WTC11 (cell line): ENCODE results near the gene NT5DC1.

Source experiments
- CBFB ChIP-seq: sonication (generic); formaldehyde crosslinking; IDR thresholded peaks from 2 replicates; pipeline ENCODE4 v1.8.1; 2022; ENCODE audit warnings: mild to moderate bottlenecking, low read depth, missing genetic modification reagents
- CREB1 ChIP-seq: sonication (generic); formaldehyde crosslinking; IDR thresholded peaks from 2 replicates; pipeline ENCODE4 v1.8.0; 2023; ENCODE audit warnings: mild to moderate bottlenecking, missing genetic modification reagents
- CREM ChIP-seq: sonication (generic); formaldehyde crosslinking; IDR thresholded peaks from 2 replicates; pipeline ENCODE4 v1.8.1; 2022; ENCODE audit warnings: mild to moderate bottlenecking, missing genetic modification reagents, moderate library complexity
- ELF4 ChIP-seq: sonication (generic); formaldehyde crosslinking; IDR thresholded peaks from 2 replicates; pipeline ENCODE4 v1.8.1; 2022; ENCODE audit warnings: low read depth, mild to moderate bottlenecking, moderate library complexity, missing genetic modification reagents
- JAZF1 ChIP-seq: fragments of 250-450 bp; sonication (Bioruptor Pico); IDR thresholded peaks from 2 replicates; pipeline ENCODE4 v1.9.0; 2021; ENCODE audit warnings: moderate library complexity, mild to moderate bottlenecking, inconsistent platforms
- MXD4 ChIP-seq: fragments of 250-450 bp; sonication (Bioruptor Pico); IDR thresholded peaks from 2 replicates; pipeline ENCODE4 v1.8.0; 2021; ENCODE audit warnings: mild to moderate bottlenecking, moderate library complexity, borderline replicate concordance
- NR1H2 ChIP-seq: sonication (generic); formaldehyde crosslinking; IDR thresholded peaks from 2 replicates; pipeline ENCODE4 v1.9.0; 2021; ENCODE audit warnings: mild to moderate bottlenecking, moderate library complexity, missing genetic modification reagents
- ZNF232 ChIP-seq: sonication (generic); formaldehyde crosslinking; IDR thresholded peaks from 2 replicates; pipeline ENCODE4 v1.8.0; 2022; ENCODE audit warnings: mild to moderate bottlenecking, missing genetic modification reagents
- TF ChIP-seq, protein P1 (sequence below): sonication (generic); formaldehyde crosslinking; IDR thresholded peaks from 2 replicates; pipeline ENCODE4 v1.8.0; 2022; ENCODE audit warnings: mild to moderate bottlenecking, missing genetic modification reagents
- TF ChIP-seq, protein P2 (sequence below): fragments of 200-600 bp; IDR thresholded peaks from 2 replicates; pipeline ENCODE4 v1.8.0; 2022; ENCODE audit warnings: antibody characterized with exemption
- TF ChIP-seq, protein P3 (sequence below): sonication (generic); formaldehyde crosslinking; IDR thresholded peaks from 2 replicates; pipeline ENCODE4 v1.8.1; 2023; ENCODE audit warnings: mild to moderate bottlenecking, missing genetic modification reagents, moderate library complexity
- TF ChIP-seq, protein P4 (sequence below): sonication (generic); formaldehyde crosslinking; IDR thresholded peaks from 2 replicates; pipeline ENCODE4 v1.8.1; 2023; ENCODE audit warnings: mild to moderate bottlenecking, missing genetic modification reagents, moderate library complexity
- TF ChIP-seq, protein P5 (sequence below): fragments of 250-450 bp; sonication (Bioruptor Pico); IDR thresholded peaks from 2 replicates; pipeline ENCODE4 v2.1.2; 2022; ENCODE audit warnings: mild to moderate bottlenecking, moderate library complexity

DNA sequence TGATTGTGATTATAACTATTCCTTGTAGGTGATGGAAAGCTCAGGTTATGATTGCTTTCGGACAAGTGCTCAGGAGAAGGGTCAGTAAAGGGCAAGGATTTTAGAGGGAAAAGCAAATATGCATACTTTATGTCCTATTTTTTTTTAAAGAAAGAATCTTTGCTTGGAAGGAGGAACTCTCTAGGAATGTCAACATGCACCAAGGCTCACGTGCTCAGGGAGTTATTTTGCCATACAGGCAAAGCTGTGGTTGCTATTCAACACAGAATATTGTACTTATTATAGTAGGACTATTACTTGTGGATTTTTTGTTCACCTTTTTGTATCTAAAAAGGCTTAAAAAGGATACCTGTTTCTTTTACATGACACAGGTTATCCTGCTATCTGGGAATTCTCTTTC is 182.0 kb downstream of the NT5DC1 start:
- TF ChIP-seq, protein P1, sequence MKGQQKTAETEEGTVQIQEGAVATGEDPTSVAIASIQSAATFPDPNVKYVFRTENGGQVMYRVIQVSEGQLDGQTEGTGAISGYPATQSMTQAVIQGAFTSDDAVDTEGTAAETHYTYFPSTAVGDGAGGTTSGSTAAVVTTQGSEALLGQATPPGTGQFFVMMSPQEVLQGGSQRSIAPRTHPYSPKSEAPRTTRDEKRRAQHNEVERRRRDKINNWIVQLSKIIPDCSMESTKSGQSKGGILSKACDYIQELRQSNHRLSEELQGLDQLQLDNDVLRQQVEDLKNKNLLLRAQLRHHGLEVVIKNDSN (CRISPR knock-in tag), result no peak
- TF ChIP-seq, protein P2, sequence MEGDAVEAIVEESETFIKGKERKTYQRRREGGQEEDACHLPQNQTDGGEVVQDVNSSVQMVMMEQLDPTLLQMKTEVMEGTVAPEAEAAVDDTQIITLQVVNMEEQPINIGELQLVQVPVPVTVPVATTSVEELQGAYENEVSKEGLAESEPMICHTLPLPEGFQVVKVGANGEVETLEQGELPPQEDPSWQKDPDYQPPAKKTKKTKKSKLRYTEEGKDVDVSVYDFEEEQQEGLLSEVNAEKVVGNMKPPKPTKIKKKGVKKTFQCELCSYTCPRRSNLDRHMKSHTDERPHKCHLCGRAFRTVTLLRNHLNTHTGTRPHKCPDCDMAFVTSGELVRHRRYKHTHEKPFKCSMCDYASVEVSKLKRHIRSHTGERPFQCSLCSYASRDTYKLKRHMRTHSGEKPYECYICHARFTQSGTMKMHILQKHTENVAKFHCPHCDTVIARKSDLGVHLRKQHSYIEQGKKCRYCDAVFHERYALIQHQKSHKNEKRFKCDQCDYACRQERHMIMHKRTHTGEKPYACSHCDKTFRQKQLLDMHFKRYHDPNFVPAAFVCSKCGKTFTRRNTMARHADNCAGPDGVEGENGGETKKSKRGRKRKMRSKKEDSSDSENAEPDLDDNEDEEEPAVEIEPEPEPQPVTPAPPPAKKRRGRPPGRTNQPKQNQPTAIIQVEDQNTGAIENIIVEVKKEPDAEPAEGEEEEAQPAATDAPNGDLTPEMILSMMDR, result no peak
- TF ChIP-seq, protein P3, sequence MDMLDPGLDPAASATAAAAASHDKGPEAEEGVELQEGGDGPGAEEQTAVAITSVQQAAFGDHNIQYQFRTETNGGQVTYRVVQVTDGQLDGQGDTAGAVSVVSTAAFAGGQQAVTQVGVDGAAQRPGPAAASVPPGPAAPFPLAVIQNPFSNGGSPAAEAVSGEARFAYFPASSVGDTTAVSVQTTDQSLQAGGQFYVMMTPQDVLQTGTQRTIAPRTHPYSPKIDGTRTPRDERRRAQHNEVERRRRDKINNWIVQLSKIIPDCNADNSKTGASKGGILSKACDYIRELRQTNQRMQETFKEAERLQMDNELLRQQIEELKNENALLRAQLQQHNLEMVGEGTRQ (CRISPR knock-in tag), result no peak
- TF ChIP-seq CREM (CRISPR knock-in tag) (no peak), MXD4 (CRISPR knock-in tag) (no peak), NR1H2 (no peak), JAZF1 (CRISPR knock-in tag) (no peak), CBFB (no peak), ELF4 (CRISPR knock-in tag) (no peak), CREB1 (CRISPR knock-in tag) (no peak), ZNF232 (CRISPR knock-in tag) (no peak)
- TF ChIP-seq, protein P4, sequence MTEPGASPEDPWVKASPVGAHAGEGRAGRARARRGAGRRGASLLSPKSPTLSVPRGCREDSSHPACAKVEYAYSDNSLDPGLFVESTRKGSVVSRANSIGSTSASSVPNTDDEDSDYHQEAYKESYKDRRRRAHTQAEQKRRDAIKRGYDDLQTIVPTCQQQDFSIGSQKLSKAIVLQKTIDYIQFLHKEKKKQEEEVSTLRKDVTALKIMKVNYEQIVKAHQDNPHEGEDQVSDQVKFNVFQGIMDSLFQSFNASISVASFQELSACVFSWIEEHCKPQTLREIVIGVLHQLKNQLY, result no peak
- TF ChIP-seq, protein P5, sequence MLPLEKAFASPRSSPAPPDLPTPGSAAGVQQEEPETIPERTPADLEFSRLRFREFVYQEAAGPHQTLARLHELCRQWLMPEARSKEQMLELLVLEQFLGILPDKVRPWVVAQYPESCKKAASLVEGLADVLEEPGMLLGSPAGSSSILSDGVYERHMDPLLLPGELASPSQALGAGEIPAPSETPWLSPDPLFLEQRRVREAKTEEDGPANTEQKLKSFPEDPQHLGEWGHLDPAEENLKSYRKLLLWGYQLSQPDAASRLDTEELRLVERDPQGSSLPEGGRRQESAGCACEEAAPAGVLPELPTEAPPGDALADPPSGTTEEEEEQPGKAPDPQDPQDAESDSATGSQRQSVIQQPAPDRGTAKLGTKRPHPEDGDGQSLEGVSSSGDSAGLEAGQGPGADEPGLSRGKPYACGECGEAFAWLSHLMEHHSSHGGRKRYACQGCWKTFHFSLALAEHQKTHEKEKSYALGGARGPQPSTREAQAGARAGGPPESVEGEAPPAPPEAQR (CRISPR knock-in tag), result no peak
